Ishikawa (cell line): ENCODE measurements around the gene TNFAIP8L3.

Source experiments
- RAD21 ChIP-seq: IDR thresholded peaks from 2 replicates; pipeline ENCODE4 v1.6.1; 2012; ENCODE audit warnings: low read depth
- TAF1 ChIP-seq: IDR thresholded peaks from 2 replicates; pipeline ENCODE4 v1.6.1; 2012; ENCODE audit warnings: low read depth, mild to moderate bottlenecking
- TCF12 ChIP-seq: IDR thresholded peaks from 2 replicates; pipeline ENCODE4 v1.6.1; 2012; ENCODE audit warnings: low read depth
- TF ChIP-seq, protein P1 (sequence below): IDR thresholded peaks from 2 replicates; pipeline ENCODE4 v1.6.1; 2012; ENCODE audit warnings: low read depth, mild to moderate bottlenecking

DNA sequence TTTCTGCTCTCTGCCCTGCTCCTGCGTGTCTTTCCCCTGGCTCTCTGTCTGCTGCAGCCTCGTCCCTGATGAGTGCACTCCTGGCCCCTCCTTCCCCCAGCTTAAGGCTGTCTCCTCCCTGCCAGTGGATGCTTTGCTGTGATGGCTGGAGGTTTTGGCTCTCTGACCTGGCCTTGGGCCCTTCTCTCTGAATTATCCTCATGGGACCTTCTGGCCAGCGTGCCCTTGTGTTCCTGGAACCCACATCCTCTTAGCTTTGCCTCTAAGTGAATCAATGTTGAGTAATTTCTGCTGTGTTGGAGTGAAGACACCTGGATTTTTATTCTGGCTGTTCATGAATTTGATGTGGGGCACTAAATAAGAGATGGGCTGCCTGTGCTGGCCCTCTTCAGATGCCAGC is 9.8 kb upstream of the TNFAIP8L3 start:
- no peak for TF ChIP-seq TAF1
- TF ChIP-seq RAD21, result no peak
- TF ChIP-seq TCF12, result no peak
- TF ChIP-seq, protein P1, sequence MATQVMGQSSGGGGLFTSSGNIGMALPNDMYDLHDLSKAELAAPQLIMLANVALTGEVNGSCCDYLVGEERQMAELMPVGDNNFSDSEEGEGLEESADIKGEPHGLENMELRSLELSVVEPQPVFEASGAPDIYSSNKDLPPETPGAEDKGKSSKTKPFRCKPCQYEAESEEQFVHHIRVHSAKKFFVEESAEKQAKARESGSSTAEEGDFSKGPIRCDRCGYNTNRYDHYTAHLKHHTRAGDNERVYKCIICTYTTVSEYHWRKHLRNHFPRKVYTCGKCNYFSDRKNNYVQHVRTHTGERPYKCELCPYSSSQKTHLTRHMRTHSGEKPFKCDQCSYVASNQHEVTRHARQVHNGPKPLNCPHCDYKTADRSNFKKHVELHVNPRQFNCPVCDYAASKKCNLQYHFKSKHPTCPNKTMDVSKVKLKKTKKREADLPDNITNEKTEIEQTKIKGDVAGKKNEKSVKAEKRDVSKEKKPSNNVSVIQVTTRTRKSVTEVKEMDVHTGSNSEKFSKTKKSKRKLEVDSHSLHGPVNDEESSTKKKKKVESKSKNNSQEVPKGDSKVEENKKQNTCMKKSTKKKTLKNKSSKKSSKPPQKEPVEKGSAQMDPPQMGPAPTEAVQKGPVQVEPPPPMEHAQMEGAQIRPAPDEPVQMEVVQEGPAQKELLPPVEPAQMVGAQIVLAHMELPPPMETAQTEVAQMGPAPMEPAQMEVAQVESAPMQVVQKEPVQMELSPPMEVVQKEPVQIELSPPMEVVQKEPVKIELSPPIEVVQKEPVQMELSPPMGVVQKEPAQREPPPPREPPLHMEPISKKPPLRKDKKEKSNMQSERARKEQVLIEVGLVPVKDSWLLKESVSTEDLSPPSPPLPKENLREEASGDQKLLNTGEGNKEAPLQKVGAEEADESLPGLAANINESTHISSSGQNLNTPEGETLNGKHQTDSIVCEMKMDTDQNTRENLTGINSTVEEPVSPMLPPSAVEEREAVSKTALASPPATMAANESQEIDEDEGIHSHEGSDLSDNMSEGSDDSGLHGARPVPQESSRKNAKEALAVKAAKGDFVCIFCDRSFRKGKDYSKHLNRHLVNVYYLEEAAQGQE, result no peak
